22Rv1 (cell line): ENCODE results near the gene CORO6.

Experiments
- ZFX ChIP-seq: fragments of 450-650 bp; IDR thresholded peaks from 2 replicates; pipeline ENCODE4 v1.6.1; 2017; ENCODE audit warnings: antibody characterized with exemption, borderline replicate concordance
- TF ChIP-seq, protein P1 (sequence below): fragments of 450-650 bp; IDR thresholded peaks from 2 replicates; pipeline ENCODE4 v1.5.1; 2017; ENCODE audit warnings: mild to moderate bottlenecking

DNA sequence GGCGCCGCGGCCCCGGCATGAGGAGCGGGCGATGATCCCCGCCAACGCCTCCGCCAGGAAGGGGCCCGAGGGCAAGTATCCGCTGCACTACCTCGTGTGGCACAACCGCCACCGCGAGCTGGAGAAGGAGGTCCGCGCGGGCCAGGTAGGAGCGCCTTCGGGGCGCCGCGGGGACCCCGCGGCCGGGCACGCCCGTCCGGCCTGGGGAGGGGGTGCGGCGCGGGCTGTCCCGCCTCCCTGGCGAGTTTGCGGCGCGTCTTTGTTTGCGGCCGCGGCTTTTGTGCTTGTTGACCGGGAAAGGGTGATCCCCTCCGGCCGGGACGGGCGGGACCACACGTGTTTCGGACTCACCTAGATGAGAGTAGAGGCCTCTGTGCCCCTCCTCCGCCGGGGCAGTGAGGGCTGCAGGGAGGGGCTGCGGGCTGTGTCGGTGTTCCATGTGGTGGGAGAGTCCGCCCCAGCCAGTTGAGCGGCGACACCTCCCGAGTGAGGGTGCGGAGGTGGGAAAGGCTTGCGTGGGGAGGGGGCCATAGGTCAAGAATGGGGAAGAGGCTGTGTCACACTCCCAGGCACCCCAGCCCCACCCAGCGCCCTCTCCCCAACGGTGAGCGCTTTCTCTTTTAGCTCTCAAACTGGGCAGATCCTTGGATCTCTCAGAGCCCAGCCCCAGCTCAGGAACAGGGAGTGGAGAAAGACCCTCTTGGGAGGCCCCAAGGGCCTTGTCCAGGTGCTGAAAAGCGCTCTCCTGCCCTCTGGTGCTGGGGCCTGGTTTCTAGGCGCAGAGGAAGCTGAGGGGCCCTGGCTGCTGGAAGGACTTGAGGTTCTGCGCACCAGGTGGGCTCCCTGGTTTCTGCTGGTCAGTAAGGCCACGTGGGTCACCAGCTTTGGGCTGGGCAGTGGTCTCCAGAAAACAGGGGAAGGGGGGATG lies 28.9 kb downstream of the CORO6 start:
- TF ChIP-seq, protein P1, sequence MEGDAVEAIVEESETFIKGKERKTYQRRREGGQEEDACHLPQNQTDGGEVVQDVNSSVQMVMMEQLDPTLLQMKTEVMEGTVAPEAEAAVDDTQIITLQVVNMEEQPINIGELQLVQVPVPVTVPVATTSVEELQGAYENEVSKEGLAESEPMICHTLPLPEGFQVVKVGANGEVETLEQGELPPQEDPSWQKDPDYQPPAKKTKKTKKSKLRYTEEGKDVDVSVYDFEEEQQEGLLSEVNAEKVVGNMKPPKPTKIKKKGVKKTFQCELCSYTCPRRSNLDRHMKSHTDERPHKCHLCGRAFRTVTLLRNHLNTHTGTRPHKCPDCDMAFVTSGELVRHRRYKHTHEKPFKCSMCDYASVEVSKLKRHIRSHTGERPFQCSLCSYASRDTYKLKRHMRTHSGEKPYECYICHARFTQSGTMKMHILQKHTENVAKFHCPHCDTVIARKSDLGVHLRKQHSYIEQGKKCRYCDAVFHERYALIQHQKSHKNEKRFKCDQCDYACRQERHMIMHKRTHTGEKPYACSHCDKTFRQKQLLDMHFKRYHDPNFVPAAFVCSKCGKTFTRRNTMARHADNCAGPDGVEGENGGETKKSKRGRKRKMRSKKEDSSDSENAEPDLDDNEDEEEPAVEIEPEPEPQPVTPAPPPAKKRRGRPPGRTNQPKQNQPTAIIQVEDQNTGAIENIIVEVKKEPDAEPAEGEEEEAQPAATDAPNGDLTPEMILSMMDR = peak; percentile 54
- no peak for TF ChIP-seq ZFX
